Measurements from ENCODE around the gene YARS1.

The YARS1 gene

DNA sequence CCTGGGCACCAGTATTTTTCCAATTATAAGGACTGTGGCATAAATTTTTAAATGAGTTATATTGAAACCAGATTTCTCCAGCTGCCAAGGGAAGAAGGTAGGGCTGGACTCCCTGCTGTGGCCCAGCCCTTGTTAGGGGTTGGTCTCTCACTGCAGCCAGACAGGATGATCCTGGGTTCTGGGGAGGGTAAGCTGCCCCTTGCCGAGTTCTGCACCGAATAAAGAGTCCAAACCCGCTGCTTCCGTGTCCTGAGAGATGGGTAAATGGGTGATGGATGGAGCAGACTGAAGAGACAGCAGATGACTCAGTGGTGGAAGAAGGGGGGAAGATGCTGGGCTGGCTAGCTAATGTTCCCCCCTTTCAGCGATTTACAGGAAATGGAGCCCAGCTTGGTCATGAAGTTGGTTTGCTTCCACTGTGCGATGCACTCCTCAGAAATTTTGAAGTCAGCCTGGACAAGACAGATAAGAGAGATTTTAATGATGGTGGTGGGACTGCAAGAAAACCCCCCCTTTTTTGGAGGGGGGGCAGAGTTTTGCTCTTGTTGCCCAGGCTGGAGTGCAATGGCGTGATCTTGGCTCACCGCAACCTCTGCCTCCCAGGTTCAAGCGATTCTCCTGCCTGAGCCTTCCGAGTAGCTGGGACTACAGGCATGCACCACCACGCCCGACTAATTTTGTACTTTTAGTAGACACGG lies 41.4 kb downstream of the YARS1 start:
- no peak for DNase-seq

DNA sequence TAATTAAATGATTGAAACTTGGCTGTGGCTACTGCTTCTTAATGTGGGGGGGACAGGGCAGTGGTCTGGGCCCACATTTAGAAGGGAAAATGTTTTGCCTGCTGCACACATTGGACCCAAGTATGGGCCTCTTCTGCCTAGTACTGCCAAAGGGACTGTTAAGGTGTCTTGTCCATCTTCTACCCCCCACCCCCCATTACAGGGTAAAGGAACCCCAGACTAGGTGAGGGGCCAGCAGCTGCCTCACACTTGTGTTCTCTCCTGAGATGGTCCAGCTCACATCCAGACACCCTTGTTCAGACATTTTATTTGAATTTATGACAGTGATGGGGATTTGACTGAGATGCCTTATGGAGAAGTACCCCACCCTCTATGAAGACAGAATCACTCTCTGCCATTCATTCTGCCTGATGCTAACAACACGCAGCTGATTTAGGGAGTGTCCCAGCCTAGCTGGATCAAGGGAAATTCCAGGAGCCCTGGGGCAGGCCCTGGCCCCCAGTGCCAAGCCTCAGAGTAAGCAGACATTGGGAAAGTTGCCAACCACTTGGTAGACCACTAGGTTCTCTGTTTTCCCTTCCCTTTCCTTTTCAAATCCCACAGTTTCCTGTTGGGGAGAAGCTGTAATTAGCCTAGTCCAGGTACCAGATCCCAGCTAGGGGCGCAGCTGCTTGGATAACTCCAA lies 42.1 kb downstream of the YARS1 start:
- DNase-seq: no peak

DNA sequence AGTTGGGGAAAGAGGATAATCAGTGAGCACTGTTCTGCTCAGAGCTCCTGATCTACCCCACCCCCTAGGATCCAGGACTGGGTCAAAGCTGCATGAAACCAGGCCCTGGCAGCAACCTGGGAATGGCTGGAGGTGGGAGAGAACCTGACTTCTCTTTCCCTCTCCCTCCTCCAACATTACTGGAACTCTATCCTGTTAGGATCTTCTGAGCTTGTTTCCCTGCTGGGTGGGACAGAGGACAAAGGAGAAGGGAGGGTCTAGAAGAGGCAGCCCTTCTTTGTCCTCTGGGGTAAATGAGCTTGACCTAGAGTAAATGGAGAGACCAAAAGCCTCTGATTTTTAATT lies 42.7 kb downstream of the YARS1 start:
- DNase-seq: no peak

DNA sequence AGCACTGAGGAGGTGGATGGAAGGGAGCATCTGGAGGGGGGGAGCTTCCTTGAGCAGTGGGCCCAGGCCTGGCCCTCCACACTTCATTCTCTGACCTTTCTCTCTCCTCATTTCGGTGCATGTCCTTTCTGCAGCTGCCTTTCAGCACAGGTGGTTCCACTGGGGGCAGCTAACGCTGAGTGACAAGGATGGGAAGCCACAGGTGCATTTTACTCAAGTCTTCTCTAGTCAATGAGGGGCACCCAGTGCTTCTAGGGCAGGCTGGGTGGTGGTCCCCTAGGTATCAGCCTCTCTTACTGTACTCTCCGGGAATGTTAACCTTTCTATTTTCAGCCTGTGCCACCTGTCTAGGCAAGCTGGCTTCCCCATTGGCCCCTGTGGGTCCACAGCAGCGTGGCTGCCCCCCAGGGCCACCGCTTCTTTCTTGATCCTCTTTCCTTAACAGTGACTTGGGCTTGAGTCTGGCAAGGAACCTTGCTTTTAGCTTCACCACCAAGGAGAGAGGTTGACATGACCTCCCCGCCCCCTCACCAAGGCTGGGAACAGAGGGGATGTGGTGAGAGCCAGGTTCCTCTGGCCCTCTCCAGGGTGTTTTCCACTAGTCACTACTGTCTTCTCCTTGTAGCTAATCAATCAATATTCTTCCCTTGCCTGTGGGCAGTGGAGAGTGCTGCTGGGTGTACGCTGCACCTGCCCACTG lies 43.2 kb downstream of the YARS1 start:
- no peak for DNase-seq

DNA sequence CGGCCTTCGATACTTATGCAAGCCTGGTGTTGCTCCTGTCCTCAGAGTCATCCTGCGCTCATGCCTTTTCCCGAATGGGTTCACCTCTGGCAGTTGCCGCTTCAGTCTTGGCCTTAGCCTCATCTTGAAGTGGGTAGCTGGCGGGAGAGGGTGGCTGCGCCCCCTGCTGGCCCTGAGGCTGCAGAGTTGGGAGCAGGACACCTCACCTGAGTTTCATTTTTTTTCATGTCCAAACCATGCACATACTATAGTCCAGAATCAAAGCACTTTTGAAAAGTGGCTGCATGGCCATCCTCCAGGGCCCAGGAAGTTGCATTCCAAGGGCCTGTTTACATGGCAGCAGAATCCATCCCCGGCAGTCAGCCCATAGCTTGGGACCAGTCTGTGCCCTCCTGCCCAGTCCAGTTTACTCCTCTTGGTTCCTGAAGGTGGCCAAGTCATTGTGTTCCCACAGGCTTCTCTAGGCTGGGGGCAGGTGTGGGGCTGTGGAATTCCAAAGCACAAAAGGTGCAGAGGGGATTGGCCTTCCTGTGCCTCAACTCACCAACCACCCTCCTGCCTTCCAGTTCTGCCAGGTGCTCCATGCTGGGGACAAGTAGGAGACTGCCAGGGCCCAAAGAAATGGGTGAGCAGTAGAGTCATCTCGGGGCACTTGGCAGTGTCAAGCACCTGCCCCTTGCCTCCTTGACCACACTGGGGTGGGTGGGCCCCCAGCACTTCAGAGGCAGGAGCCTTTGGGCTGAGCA lies 44.0 kb downstream of the YARS1 start:
- peak; percentile 42 for DNase-seq

DNA sequence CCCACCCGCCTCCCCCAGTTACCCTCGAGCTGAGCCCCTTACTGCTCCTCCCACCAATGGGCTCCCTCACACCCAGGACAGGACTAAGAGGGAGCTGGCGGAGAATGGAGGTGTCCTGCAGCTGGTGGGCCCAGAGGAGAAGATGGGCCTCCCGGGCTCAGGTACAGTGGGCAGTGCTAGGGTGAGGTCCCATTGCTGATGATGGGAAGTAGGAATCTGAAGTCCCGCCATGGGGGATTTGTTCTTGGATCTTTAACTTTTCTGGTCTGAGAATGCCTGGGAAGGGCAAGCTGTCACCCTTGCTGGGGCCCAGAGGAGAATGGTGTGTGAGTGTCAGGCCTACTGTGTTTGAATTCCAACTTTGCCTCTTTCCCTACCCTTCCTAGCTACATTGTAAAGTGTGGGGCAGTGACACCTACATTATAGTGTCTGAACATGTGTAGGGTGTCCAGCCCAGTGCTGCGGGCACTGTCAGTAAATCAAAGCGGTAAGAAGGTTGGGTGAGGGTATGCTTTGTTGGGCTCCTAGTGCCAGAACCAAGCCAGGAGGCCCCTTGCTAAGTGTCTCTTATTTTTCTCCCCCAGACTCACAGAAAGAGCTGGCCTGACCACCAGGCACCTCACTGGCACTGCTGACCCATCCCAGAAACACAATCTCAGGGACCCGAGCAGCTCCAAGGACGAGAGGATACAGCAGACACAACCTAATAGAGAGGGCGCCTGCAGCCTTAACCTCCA lies 44.7 kb downstream of the YARS1 start:
- DNase-seq: no peak

DNA sequence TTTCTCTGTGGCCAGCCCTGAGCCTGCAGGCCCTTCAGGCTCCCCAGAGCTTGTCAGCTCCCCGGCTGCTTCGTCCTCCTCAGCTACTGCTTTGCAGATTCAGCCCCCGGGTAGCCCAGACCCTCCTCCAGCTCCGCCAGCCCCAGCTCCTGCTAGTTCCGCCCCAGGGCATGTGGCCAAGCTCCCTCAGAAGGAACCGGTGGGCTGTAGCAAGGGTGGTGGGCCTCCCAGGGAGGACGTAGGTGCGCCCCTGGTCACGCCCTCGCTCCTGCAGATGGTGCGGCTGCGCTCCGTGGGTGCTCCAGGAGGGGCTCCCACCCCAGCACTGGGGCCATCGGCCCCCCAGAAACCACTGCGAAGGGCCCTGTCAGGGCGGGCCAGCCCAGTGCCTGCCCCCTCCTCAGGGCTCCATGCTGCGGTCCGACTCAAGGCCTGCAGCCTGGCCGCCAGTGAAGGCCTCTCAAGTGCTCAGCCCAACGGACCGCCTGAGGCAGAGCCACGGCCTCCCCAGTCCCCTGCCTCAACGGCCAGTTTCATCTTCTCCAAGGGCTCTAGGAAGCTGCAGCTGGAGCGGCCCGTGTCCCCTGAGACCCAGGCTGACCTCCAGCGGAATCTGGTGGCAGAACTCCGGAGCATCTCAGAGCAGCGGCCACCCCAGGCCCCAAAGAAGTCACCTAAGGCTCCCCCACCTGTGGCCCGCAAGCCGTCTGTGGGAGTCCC lies 45.4 kb downstream of the YARS1 start:
- no peak for DNase-seq

DNA sequence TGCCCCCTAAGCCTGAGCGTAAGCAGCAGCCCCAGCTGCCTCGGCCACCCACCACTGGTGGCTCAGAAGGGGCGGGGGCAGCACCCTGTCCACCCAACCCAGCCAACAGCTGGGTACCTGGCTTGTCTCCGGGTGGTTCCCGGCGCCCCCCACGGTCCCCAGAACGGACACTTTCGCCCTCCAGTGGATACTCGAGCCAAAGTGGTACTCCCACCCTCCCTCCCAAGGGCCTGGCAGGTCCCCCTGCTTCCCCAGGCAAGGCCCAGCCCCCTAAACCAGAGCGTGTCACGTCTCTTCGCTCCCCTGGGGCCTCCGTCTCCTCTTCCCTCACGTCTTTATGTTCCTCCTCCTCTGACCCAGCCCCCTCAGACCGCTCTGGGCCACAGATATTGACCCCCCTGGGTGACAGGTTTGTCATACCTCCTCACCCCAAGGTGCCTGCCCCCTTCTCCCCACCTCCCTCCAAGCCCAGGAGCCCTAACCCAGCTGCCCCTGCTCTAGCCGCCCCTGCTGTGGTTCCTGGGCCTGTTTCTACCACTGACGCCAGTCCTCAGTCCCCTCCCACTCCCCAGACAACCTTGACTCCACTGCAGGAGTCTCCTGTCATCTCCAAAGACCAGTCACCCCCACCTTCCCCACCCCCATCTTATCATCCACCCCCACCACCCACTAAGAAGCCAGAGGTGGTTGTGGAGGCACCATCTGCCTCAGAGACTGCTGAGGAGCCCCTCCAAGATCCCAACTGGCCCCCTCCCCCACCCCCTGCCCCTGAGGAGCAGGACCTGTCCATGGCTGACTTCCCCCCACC lies 46.2 kb downstream of the YARS1 start:
- no peak for DNase-seq

DNA sequence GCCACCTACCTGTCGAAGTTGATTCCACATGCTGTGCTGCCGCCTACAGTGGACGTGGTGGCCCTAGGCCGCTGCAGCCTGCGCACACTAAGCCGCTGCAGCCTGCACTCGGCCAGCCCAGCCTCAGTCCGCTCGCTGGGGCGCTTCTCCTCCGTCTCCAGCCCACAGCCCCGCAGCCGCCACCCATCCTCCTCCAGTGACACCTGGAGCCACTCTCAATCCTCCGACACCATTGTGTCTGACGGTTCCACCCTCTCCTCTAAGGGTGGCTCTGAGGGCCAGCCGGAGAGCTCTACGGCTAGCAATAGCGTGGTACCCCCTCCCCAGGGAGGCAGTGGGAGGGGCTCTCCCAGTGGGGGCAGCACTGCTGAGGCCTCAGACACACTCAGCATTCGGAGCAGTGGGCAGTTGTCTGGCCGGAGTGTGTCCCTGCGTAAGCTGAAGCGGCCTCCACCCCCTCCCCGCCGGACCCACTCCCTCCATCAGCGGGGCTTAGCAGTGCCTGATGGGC lies 46.9 kb downstream of the YARS1 start:
- no peak for DNase-seq

DNA sequence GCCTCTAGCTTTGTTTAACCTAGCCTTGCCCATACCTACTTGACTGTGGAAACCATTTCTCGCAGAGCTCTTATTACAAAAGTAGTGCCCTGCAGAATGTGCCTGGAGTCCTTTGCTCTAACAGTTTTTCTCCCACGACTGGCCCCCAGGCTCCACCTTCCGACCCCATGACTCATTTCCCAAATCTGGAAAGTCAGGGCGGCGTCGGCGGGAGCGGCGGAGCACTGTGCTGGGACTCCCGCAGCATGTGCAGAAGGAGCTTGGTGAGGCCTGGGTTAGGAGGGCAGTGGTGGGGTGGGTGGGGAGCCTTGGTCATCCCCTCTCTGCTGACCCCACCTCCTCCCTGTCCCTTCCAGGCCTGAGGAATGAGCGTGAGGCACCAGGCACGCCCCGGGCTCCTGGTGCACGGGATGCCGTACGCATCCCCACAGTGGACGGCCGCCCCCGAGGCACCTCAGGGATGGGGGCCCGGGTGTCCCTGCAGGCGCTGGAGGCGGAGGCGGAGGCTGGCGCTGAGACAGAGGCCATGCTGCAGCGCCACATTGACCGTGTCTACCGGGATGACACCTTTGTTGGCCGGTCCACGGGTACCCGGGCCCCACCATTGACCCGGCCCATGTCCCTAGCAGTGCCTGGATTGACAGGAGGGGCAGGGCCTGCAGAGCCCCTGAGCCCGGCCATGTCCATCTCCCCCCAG lies 47.5 kb downstream of the YARS1 start:
- no peak for DNase-seq

DNA sequence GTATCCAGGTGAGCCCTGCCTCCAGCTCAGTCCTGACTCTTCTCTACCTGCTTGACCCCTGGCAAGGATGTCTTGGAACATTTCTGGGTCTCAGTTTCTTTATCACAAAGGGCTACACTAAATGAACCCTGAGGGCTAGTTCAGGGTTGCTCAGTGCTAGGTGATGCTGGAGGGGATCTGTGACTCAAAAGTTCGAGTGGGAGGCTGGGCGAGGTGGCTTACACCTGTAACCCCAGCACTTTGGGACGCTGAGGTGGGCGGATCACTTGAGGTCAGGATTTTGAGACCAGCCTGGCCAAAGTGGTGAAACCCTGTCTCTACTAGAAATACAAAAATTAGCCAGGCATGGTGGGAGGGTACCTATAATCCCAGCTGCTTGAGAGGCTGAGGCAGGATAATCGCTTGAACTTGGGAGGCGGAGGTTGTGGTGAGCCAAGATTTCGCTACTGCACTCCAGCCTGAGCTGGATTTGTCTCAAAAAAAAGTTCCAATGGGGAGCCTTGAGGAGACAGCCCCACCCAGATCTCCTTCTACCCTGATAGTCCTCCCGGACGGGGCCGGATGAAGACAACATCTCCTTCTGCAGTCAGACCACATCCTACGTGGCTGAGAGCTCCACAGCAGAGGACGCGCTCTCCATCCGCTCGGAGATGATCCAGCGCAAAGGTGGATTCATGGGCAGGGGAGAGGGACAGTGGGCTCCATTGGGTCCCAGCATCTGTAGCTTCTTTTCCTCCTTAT lies 48.9 kb downstream of the YARS1 start:
- DNase-seq: no peak

DNA sequence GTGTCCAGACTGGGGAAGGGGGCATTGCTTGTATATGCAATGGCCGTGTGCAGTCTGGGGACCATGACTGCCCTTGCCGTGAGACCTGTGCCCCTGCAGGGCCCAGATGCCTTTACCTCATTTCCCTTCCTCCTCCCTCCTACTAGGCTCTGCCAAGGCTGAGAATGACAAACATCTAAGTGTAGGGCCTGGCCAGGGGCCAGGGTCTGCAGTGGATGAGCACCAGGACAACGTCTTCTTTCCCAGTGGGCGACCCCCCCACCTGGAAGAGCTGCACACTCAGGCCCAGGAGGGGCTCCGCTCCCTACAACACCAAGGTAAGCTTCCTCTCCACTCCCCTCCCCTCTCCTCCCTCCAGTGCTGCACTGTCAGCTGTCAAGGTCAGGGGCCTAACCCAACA lies 49.5 kb downstream of the YARS1 start:
- no peak for DNase-seq

DNA sequence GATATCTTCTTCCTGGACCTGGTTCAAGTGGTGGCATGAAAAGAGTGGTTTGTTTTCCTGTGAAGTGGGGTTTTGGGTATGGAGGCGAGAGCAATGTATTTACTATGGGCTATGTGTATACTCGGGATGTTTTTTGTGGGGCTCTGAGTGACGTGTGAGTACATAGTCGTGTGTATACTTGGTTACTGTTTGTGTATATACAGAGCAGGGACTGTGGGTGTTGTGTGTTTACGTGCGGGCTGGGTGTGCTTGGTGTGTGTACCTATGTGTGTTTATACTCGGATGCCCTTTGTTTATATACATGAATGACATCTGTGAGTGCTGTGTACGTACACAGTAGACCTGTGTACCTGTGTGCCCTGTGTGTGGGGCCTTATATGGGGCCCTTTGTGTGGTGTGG lies 50.0 kb downstream of the YARS1 start:
- DNase-seq: no peak

DNA sequence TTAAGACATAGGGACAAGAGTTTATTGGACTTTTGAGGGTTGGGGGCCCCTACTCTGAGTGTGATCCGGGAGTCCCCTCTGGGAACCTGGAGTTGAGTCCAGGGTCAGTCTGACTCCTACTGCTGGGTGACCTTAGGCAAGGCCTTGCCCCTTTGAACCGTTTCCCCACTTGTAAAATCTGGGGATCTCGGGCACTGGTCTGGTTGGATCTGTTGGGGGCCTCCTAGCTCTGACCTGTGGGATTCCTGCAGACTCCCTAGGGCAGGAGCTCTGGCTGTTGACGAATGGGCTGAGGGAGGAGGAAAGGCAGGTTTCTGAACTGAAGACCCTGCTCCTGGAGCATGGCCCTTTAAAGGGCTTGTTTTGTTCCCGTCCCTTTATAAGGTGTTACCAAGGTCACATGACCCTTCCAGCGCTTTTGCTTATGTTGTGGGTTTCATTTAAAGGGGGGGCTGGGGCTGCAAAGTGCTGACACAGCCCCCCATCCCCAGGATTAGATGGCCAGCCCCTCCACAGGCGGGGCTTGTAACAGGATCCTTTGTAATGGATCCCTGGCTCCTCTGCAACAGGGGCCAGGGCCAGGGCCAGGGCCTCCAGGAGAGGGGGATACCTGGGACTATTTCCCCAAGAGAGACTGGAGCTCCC lies 50.7 kb downstream of the YARS1 start:
- DNase-seq: no peak

DNA sequence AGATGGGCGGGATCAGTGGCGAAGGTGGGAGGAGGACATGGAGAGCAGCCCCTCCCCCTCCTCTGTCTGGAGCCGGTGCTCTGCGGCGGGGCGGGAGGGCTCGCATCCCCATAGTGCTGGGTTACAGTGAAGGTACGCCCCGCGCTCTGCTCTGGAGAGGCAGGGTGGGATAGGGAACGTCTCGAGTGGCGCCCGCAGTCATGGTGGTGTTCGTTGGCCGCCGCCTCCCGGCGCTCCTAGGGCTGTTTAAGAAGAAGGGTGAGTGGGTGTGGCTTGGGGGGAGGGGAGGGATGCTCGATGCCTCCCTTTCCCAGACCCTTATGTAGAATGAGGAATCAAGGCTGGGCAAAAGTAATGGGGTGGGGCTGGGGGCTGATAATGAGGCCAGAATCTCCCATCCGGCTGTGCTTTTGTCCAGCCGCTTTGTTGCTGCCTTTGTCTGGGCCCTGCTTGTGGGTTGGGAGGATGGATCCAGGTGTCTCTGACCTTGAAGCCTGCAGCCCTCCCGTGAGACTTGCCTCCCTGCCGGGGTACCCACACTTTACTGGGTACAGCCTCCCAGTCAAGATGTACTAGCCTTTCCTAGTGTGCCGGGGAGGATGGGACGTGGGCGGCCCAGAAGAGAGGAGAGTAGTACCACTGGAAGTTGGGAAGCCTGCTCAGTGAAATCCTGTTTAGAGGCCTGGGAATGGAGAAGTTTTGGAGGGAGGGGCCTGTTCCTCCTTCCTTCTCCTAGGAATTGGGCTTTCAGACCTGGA lies 51.4 kb downstream of the YARS1 start:
- DNase-seq: no peak

DNA sequence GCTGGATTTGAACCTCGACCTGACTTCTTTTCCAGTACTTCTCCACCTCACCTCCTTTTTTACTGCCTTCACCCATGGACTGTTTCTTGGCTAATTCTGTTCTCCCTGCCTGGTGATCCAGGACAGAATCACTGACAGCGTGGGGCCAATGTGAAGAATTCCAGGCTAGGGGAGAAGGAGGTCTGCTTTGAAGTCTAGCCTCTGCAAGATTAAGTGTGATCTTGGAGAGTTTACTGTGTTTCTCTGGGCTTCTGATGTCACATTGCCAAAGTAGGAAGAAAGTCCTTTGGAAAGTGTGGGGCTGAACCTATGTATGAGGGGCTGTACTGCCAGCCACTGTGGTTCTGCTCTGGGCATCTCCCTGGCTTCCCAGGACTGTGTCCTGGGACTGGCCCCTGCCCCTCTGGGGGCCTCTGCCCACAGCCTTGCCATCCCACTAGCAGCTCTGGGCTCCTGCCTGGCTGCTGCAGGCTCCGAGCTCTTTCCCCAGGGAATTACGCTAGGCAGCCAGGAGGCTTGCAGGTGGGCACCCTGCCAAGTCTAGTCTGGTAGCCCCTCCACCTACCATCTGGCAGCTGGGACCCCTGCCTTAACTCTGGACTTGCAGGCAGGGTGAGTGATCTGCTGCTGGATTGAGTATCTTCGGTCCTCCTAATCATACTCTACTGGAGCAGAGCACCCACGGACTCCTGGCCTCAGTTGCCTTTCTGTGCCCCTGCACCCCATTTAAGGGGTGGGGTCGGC lies 52.2 kb downstream of the YARS1 start:
- DNase-seq: no peak

DNA sequence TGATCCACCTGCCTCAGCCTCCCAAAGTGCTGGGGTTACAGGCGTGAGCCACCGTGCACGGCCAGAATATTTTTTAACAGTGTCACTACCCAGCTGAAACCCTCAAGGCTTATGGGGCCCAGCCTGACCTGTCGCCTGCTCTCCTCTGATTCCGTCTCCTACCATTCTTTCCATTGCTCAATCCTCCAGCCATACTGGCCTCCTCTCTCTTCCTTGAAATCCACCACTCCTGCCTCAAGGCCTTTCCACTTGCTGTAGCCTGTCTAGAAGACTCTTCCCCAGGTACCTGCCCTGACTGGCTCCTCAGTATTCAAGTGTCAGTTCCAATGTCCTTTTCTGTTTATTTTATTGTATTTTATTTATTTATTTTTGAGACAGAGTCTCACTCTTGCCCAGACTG lies 53.9 kb downstream of the YARS1 start:
- DNase-seq: no peak

DNA sequence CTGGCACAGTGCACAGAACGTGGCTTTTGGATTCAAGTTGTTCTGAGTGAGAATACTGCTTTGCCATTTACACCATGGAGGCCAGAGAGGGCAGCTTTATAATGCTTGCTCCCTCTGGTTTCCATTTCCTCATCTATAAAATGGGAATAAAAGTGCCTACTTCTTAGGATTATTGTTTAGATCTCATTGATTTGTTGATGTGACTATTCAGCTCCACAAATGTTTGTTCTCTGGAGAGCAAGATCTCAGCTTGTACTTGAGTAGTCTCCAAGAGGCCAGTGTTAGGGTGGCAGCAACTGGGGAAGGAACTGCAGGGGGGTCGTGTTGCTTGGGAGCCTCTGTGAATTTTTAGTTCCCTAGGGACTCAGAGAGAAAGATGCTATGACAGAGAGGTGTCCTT lies 55.2 kb downstream of the YARS1 start:
- DNase-seq: no peak
